ENCODE data around the gene CCNY.

GRCh38 chr10:35322636-35323035 is 13.7 kb upstream of the CCNY start:
- TF ChIP-seq, protein P1, sequence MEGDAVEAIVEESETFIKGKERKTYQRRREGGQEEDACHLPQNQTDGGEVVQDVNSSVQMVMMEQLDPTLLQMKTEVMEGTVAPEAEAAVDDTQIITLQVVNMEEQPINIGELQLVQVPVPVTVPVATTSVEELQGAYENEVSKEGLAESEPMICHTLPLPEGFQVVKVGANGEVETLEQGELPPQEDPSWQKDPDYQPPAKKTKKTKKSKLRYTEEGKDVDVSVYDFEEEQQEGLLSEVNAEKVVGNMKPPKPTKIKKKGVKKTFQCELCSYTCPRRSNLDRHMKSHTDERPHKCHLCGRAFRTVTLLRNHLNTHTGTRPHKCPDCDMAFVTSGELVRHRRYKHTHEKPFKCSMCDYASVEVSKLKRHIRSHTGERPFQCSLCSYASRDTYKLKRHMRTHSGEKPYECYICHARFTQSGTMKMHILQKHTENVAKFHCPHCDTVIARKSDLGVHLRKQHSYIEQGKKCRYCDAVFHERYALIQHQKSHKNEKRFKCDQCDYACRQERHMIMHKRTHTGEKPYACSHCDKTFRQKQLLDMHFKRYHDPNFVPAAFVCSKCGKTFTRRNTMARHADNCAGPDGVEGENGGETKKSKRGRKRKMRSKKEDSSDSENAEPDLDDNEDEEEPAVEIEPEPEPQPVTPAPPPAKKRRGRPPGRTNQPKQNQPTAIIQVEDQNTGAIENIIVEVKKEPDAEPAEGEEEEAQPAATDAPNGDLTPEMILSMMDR (IDR thresholded peaks at IDR 0.05; ENCODE audit: insufficient read depth, low read depth, low read length) = no peak
- TF ChIP-seq EZH2 (IDR thresholded peaks at IDR 0.05; ENCODE audit: insufficient read depth, low read length) = no peak

Measured in astrocyte (in vitro differentiated cells and primary cell).